ENCODE measurements around the gene BBC3.

Gene BBC3

DNA sequence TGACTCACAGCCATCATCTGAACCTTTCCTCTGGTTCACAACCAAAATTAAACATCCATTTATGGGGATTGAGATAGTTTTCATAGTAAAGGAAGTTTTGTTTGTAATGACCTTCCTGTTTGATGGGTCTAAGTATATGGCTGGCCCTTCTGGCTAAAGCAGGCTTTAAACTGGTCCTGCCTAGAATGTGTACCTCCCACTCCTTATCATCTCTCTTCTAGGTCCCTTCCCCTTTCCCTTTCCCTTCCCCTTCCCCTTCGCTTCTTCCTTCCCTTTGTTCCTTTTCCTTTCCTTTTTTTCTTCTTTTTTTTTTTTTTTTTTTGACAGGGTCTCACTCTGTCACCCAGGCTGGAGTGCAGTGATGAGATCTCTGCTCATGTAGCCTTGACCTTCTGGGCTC is 35.6 kb downstream of the BBC3 start:
- DNase-seq (ENCODE audit: low read depth in 2 of 2): no peak

DNA sequence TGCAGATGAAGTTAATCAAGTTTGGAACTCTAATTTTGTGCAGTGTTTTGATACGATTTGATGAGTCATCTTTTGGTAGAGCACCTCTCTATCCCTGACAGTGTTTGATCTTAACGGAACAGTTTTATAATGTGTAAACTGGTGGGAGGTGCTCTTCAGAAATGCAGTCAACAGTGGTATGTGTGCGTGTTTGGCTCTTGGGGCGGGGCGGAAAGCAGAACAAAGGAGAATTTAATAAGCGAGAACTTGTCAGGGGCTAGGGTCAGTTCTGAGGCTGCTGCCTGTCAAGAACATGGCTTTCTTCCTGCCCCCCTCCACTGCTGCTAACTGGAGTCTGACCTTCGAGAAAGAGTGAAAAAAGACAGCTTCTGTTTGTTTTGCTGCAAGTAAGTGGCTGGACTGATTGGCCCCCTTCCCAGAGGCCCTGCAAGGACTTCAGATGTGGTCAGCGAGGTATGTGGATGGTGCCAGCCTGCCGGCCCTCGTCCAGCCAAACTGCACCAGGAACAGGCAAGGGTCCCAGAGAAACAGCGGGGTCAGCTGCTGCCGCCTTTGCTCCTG is 40.8 kb downstream of the BBC3 start:
- DNase-seq (ENCODE audit: low read depth in 2 of 2): no peak

DNA sequence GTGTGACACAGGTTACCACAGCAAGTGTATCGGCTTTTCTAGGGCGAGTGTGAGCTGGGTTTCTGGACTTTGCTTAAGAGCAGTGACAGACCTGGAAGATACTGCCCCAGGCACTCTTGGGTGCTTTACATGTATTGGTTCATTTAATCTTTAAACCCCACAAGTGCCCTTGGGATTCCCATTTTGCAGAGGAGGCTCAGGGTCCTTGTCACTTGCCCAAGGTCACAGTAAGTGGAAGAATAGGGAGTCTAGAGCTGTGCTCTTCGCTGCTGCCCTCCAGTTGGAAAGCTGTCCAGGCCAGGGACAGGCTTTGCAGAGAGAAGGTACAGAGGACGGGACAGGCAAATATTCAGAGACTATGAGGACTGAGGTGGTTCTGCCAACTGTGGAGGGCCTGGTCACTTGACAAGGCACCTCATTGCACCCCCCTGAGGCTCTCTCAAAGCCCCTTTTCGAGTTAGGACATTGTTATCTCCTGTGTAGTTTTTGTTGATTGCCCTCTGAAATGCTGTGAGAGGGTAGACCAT is 42.4 kb downstream of the BBC3 start:
- DNase-seq (ENCODE audit: low read depth in 2 of 2): no peak

DNA sequence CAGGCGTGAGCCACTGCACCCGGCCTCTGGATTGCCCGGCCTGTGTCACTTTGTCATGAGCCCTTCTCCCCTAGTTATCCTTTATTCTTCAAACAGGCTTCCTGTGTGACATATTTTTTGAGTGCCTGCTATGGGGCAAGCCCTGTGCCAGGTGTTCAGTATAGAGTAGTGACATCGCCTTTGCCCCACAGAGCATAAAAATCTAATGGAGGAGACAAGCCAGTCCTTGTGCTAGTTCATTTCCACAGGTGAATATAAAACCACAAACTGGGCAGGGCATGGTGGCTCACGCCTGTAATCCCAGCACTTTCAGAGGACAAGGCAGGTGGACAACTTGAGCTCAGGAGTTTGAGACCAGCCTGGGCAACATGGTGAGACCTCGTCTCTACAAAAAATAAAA is 43.2 kb downstream of the BBC3 start:
- no peak for DNase-seq (ENCODE audit: low read depth in 2 of 2)

DNA sequence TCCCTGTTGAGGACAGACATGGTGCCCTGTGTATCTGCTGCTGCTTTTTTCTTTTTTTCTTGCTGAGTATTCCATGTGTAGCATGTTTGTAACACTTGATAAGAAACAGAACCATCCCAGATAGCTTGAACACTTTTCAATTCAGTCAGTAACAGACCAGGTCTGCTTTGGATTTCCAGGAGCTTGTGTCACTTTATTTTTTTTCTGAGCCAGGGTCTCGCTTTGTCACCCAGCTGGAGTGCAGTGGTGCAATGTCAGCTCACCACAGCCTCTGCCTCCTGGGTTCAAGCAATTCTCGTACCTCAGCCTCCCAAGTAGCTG is 43.7 kb downstream of the BBC3 start:
- DNase-seq (ENCODE audit: low read depth in 2 of 2): no peak

DNA sequence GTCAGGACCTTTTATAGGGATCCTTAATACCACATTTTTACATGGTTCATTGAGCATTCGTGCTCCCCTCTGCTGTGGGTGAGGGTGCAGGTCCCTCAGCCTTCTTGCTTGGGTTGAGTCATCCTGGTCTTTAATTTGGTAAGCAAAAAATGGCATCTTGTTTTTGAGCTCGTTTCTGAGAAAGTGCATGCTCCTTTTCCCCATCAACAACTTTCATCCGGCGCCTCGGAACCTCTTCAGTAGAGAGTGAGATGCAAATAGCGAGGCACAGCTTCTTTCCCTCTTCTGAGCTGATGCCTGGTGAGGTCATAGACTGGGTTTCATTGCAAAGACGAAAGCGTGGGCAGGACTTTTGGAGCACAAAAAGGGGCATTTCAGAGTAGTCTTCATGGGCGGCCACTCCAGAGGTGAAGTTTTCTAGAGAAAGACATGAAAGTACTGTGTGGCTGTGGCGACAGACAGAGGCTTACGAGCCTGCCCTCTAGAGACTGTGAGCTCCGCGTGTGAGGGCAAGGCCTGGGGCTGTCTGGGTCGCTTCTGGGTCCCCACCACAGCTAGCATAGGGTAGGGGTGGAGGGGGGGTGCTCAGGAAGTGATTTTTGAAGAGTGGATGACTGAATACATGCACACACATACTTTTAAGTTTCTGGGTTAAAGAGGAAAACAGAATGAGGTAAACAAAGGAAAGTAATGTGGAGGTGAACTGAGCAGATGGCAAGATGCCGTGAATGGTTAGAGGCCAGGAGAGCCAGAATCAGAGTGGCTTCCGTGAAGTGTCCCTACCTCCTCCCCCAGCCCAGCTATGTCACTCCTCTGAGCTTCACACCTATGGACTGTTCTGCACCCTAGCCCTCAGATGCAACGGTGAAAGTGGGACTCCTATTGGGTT is 44.3 kb downstream of the BBC3 start:
- no peak for DNase-seq (ENCODE audit: low read depth in 2 of 2)

DNA sequence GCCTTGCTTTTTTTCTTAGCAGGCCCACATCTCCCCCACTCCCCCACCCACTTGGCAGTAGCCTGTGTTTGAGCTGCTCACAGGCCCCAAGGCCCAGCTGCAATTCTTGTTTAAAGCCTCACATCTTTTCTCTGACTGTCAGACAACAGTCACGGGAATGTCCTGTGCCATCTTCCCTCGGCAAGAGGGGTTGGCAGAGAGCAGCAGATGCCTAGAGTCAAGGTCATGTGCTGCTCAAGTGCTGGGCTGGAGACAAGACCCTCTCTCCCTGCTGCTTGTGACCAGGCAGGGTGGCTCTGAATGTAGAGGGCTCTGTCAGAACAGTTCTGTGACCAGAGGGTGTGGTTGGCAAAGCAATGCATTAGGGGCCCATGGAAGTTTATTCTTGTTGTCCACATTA is 47.4 kb downstream of the BBC3 start:
- no peak for DNase-seq (ENCODE audit: low read depth in 2 of 2)

DNA sequence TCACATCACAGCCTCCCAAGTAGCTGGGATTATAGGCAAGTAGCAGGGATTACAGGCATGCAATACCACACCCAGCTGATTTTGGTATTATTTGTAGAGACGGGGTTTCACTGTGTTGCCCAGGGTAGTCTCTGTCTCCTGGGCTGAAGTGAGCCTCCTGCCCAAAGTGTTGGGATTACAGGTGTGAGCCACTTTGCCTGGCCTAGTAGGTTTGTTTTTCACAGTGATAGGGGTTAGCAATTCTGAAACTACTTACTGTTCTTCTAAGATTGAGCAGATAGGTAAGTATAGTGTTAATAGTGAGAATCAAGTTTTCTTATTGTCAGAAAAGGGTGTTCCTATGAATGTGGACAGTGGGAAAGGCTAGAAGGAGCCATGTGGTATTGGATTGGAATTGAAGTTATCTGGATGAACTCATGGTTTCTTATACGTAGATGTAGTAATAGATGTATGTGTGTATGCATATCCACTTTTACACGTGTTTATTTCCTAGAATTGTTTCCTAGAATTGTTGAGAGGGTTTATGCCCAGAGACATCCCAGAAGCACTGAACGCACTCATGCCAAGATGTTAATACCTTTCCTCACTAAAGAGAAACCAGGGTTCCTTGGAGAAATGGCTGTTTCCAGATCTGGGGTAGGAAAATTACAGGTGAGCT is 51.2 kb downstream of the BBC3 start:
- DNase-seq (ENCODE audit: low read depth in 2 of 2): no peak

DNA sequence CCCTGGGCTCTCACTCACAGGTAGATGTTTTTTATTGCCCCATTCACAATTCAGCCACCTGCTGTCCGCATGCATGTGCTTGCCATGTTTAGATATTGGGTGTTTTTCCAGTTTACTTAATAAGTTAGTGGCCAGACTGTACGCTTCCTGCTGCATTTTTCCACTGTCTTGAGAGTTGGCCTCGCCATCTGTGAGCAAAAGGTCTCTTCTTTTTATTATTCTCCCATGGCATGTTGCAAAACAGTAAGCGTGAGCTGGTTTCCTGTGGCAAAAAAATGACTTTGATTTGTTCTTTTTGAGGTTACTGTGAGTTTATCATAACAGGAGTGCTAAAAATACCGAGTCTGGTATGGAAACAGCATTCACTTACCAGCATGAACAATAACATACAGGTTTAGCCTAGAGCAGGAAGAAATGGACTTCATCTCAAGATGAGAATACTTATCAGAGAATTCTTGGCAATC is 54.3 kb downstream of the BBC3 start:
- DNase-seq (ENCODE audit: low read depth in 2 of 2): peak; percentile 57 to 64

DNA sequence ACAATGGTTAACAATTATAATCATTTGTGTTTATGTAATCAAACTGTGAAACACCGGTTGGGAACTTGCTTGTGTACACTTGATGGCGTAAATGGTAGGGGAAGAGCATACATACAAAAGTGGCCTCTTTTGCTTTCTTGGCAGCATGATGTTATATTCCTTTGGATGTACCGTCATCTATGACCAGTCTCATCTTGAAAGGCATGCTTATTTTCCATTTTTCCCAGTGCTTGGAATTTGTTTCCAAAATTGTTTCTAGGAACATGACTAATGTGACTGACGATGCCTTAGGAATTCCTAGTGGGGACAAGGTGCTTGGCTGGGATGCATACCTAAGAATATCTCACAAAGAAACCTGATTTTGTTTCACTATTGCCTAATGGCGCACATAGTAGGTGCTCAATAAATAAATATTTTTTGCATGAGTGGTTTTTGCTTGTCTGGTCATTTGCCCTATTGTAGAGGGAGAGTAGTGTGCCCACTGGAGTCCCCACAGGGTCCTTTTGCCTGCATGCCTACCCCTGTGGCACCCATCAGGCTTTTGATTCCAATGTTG is 54.9 kb downstream of the BBC3 start:
- no peak for DNase-seq (ENCODE audit: low read depth in 2 of 2)

DNA sequence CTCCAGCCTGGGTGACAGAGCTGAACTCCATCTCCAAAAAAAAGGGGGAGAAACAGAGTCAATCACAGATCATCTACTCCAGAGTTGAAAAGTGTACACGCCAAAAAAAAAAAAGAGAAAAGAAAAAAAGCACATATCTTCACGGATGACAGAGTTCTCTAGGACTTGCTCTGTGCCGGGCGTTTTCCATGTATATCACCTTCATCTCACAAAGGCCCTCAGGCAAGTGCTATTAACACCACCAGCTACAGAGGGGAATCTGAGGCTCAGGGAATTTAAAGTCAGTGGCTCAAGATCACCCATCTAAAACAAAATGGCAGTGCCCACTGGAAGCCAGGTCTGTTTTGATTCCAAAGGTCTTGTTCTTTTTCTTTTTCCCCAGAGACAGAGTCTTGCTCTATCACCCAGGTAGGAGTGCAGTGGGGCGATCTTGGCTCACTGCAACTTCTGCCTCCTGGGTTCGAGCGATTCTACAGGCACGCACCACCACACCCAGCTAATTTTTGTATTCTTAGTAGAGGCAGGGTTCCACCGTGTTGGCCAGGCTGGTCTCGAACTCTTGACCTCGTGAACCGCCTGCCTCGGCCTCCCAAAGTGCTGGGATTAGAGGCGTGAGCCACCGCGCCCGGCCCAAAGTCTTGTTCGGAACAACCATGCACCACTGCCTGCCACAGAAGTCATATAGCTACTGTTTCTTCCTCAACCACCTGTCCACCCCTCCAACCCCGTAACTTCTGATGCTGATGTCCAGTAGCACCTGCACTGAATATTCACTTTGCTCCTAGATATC is 58.1 kb downstream of the BBC3 start:
- no peak for DNase-seq (ENCODE audit: low read depth in 2 of 2)
